Measurements from ENCODE around the gene CLDN20.

DNA sequence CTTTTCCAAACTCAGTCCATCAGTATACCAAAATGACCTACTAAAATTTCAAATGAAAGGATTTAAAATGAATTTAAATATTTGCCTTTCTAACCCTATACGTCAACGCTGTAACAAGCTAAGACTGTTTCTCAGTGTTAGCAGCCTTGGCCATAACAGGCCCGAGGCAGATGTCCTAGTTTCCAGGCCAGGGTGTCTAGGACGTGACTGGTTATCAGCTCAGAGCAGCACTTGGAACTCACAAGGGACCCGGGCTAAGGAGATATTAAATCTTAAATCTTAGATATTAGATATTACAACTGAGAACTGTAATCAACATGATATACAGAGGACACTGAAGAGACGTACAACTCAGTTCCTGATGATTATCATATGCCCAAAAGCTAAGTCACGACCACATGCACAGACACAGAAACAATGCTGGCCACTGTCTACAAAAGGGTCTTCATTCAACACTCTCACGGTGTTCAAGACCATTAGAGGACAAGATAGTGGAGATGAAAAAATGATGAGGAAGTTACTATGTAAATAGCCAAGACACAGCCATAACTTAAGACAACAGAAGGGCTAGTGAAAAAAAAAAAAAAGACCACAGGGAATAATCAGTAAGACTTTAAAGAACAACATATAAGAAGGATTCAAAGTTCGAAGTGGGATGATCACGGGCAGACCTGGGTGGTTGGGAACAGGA, at the start of gene CLDN20:
- TF ChIP-seq FOXM1 (IDR thresholded peaks at IDR 0.05; ENCODE audit: borderline replicate concordance) (no peak), BHLHE40 (IDR thresholded peaks at IDR 0.05; ENCODE audit: borderline replicate concordance) (no peak), HDGF (IDR thresholded peaks at IDR 0.05; ENCODE audit: borderline replicate concordance) (no peak), L3MBTL2 (conservative IDR thresholded peaks at IDR 0.05) (no peak), ELF4 (IDR thresholded peaks at IDR 0.05) (no peak), ZNF384 (IDR thresholded peaks at IDR 0.05) (no peak), SP1 (IDR thresholded peaks at IDR 0.05) (no peak), FOXA1 (IDR thresholded peaks at IDR 0.05) (no peak), TARDBP (IDR thresholded peaks at IDR 0.05) (no peak), LEF1 (IDR thresholded peaks at IDR 0.05; ENCODE audit: borderline replicate concordance) (no peak), SUZ12 (IDR thresholded peaks at IDR 0.05) (no peak), NFRKB (IDR thresholded peaks at IDR 0.05) (no peak), ARNT (IDR thresholded peaks at IDR 0.05) (no peak)
- TF ChIP-seq, protein P1, sequence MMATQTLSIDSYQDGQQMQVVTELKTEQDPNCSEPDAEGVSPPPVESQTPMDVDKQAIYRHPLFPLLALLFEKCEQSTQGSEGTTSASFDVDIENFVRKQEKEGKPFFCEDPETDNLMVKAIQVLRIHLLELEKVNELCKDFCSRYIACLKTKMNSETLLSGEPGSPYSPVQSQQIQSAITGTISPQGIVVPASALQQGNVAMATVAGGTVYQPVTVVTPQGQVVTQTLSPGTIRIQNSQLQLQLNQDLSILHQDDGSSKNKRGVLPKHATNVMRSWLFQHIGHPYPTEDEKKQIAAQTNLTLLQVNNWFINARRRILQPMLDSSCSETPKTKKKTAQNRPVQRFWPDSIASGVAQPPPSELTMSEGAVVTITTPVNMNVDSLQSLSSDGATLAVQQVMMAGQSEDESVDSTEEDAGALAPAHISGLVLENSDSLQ (IDR thresholded peaks at IDR 0.05): no peak

Measured in HEK293T (cell line).